HCT116 (cell line): ENCODE results near the gene WWOX. TPM values are rescaled to one million over a fixed set of nuclear protein-coding genes. Genes with fewer than 3 reads are reported as not detected.

Source experiments
- ATAC-seq: fragments of 200-7000 bp; cut with Tn5 transposase; 2 replicates; pipeline ENCODE4 v1.9.1; 2020; ENCODE audit warnings: mild to moderate bottlenecking, moderate library complexity
- BruUV-seq: library from RNA; stranded (reverse); fragments of 400-500 nt; replicated peaks from 2 replicates; lab custom pipeline; 2021; lab: Mats Ljungman, UMichigan
- CTCF ChIA-PET: fragments of 300-600 bp; sonication (Branson Sonifier 250); formaldehyde crosslinking; loops from one replicate; lab custom pipeline; 2021; ENCODE audit warnings: antibody characterized with exemption; lab: Charles Lee
- POLR2A ChIA-PET: fragments of 300-600, 350-600 bp; sonication (Branson Sonifier 250); formaldehyde crosslinking; loops from one replicate; lab custom pipeline; 2021; ENCODE audit warnings: antibody characterized with exemption; lab: Charles Lee
- RAD21 ChIA-PET, 2 experiments: fragments of 300-600 bp; sonication (Branson Sonifier 250); formaldehyde crosslinking; loops; one replicate each; lab custom pipeline; 2023; ENCODE audit warnings: low total read pairs in 2 of 2; ENCODE audit not compliant: uncharacterized antibody in 2 of 2, unreplicated experiment in 2 of 2, low non-redundant PET in 1 of 2; lab: Charles Lee
- DNase-seq: peaks from one replicate; pipeline ENCODE4 v3.0.0-alpha.2; 2010; ENCODE audit warnings: low read depth, low spot score
- H2AFZ ChIP-seq: fragments of 200-600 bp; shearing (Covaris generic), sonication (generic); 2 replicates; pipeline ENCODE4 v1.6.1; 2017; ENCODE audit warnings: low read depth, mixed run types, mixed read lengths, antibody characterized with exemption, low read length; ENCODE audit not compliant: poor library complexity, severe bottlenecking
- H3K27ac ChIP-seq: 2 replicates; pipeline ENCODE4 v1.5.1; 2012; ENCODE audit warnings: low read depth, low read length
- H3K27me3 ChIP-seq: fragments of 200-600 bp; sonication (generic); 2 replicates; pipeline ENCODE4 v1.6.1; 2016; ENCODE audit warnings: mixed run types, low read length, mixed read lengths; ENCODE audit not compliant: insufficient read depth
- H3K36me3 ChIP-seq, 2 experiments: fragments of 200-500 bp in 1 of 2; fragments of 200-600 bp in 1 of 2; sonication (Bioruptor generic) in 1 of 2; sonication (generic) in 1 of 2; 2 replicates each; pipeline versions ENCODE4 v1.5.1 to v1.6.1; 2014 to 2016; ENCODE audit warnings: low read length in 2 of 2, inconsistent platforms in 1 of 2, mixed read lengths in 1 of 2, mixed run types in 1 of 2; ENCODE audit not compliant: insufficient read depth in 2 of 2, control insufficient read depth in 1 of 2
- H3K4me1 ChIP-seq, 2 experiments: fragments of 200-600 bp in 1 of 2; sonication (generic) in 1 of 2; 2 replicates each; pipeline versions ENCODE4 v1.5.1 to v1.6.1; 2012 to 2017; ENCODE audit warnings: low read length in 2 of 2, inconsistent platforms in 1 of 2, mild to moderate bottlenecking in 1 of 2, mixed read lengths in 1 of 2, mixed run types in 1 of 2, moderate library complexity in 1 of 2; ENCODE audit not compliant: insufficient read depth in 2 of 2, control insufficient read depth in 1 of 2
- H3K4me2 ChIP-seq: fragments of 200-600 bp; sonication (generic); 2 replicates; pipeline ENCODE4 v1.6.1; 2017; ENCODE audit warnings: mixed run types, low read length, mixed read lengths
- H3K4me3 ChIP-seq, 2 experiments: fragments of 200-600 bp in 1 of 2; sonication (generic) in 1 of 2; replicated peaks in 1 of 2; 2 replicates each; pipeline ENCODE4 v1.5.1; 2011 to 2016; ENCODE audit warnings: low read length in 2 of 2, control low read depth in 1 of 2, low read depth in 1 of 2, mild to moderate bottlenecking in 1 of 2, mixed read lengths in 1 of 2, mixed run types in 1 of 2
- H3K79me2 ChIP-seq: fragments of 200-600 bp; sonication (generic); 2 replicates; pipeline ENCODE4 v1.6.1; 2017; ENCODE audit warnings: mild to moderate bottlenecking, mixed run types, low read length, moderate library complexity, mixed read lengths; ENCODE audit not compliant: insufficient read depth
- H3K9ac ChIP-seq: fragments of 200-600 bp; sonication (generic); 2 replicates; pipeline ENCODE4 v1.6.1; 2016; ENCODE audit warnings: low read length, mixed read lengths
- H3K9me2 ChIP-seq: fragments of 200-600 bp; sonication (generic), shearing (Covaris generic); 2 replicates; pipeline ENCODE4 v1.6.1; 2017; ENCODE audit warnings: mixed run types, mild to moderate bottlenecking, moderate library complexity; ENCODE audit not compliant: insufficient read depth
- H3K9me3 ChIP-seq, 2 experiments: fragments of 200-500 bp in 1 of 2; fragments of 200-600 bp in 1 of 2; sonication (Bioruptor generic) in 1 of 2; sonication (generic) in 1 of 2; 2 replicates each; pipeline ENCODE4 v1.6.1; 2014 to 2017; ENCODE audit warnings: low read length in 2 of 2, mixed read lengths in 2 of 2, inconsistent platforms in 1 of 2, low read depth in 1 of 2, mild to moderate bottlenecking in 1 of 2, mixed run types in 1 of 2, moderate library complexity in 1 of 2; ENCODE audit not compliant: control insufficient read depth in 1 of 2, insufficient read depth in 1 of 2
- H4K20me1 ChIP-seq: fragments of 200-600 bp; sonication (generic), shearing (Covaris generic); 2 replicates; pipeline ENCODE4 v1.6.1; 2017; ENCODE audit warnings: mixed run types, mild to moderate bottlenecking, moderate library complexity; ENCODE audit not compliant: insufficient read depth
- CBX3 ChIP-seq: IDR thresholded peaks from 2 replicates; pipeline ENCODE4 v1.6.1; 2012; ENCODE audit warnings: low read depth
- CEBPB ChIP-seq: IDR thresholded peaks from 2 replicates; pipeline ENCODE4 v1.6.1; 2012; ENCODE audit warnings: low read depth
- EGR1 ChIP-seq: IDR thresholded peaks from 2 replicates; pipeline ENCODE4 v1.6.1; 2012; ENCODE audit warnings: low read depth
- JUND ChIP-seq: IDR thresholded peaks from 2 replicates; pipeline ENCODE4 v1.6.1; 2012
- POLR2AphosphoS5 ChIP-seq: IDR thresholded peaks from 2 replicates; pipeline ENCODE4 v1.6.1; 2011; ENCODE audit warnings: mild to moderate bottlenecking, low read depth, low read length, moderate library complexity
- SIN3A ChIP-seq: IDR thresholded peaks from 2 replicates; pipeline ENCODE4 v1.6.1; 2012; ENCODE audit warnings: low read depth
- SP1 ChIP-seq: IDR thresholded peaks from 2 replicates; pipeline ENCODE4 v1.6.1; 2012; ENCODE audit warnings: low read depth
- SRF ChIP-seq: IDR thresholded peaks from 2 replicates; pipeline ENCODE4 v1.6.1; 2012; ENCODE audit warnings: low read depth
- TCF7L2 ChIP-seq: IDR thresholded peaks from 2 replicates; pipeline ENCODE4 v1.7.0; 2011; ENCODE audit warnings: borderline replicate concordance, inconsistent platforms; ENCODE audit not compliant: insufficient read depth, insufficient read length; ENCODE audit errors: extremely low read depth
- ZNF274 ChIP-seq: fragments of 200-500 bp; sonication (Bioruptor generic); IDR thresholded peaks from 2 replicates; pipeline ENCODE4 v1.6.1; 2014; ENCODE audit warnings: mild to moderate bottlenecking, low read depth, low read length, inconsistent platforms
- intact Hi-C: fragments of 100-400 bp; cut with micrococcal nuclease; formaldehyde crosslinking; loops from 2 replicates; pipeline ENCODE4 v1.10.0; 2022
- total RNA-seq: library from RNA; stranded (reverse); gene quantifications from one replicate; pipeline ENCODE4 v1.2.1, GENCODE V29; 2021; ENCODE audit not compliant: unreplicated experiment
- TF ChIP-seq, protein P1 (sequence below): IDR thresholded peaks from 2 replicates; pipeline ENCODE4 v1.6.1; 2012
- TF ChIP-seq, protein P2 (sequence below): IDR thresholded peaks from 2 replicates; pipeline ENCODE4 v1.6.1; 2012; ENCODE audit warnings: low read depth

WWOX gene
- total RNA-seq, 1 experiment from 2014 or later = 13.7 TPM

DNA sequence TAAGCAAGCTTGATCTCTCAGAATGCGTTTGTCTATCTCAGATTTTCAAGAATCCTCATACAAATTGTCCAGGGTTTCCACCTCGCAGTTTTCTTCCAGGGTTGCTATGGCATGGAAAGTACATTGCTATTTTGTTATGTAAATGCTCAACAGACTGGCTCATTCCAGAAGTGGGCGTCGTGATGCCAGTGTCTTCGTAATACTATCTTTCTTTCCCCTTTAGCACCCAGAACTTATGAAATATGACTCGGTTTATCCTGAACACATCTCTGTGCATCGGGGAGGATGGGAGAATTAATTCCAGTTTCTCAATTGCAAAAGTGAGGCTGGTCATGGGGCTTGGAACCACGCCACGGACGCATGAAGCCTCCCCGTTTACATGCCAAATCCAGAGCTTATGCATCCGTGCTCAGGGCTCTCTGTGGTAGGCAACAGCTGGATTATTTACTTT lies 405.0 kb downstream of the WWOX start:
- ChIA-PET RAD21 (no interaction called here), CTCF (no interaction called here), POLR2A (no interaction called here)
- Histone ChIP-seq H3K4me1 (no peaks in the 10 kb centered on the region), H3K4me2 (no peak overlapping the region), H3K9me2 (no peaks in the 10 kb centered on the region), H4K20me1 (no peaks in the 10 kb centered on the region), H3K4me3 (no peak overlapping the region), H3K9ac (no peak overlapping the region), H3K79me2 (no peaks in the 10 kb centered on the region), H2AFZ (no peak overlapping the region), H3K27me3 (no peaks in the 10 kb centered on the region), H3K36me3 (no peaks in the 10 kb centered on the region), H3K27ac (no peak overlapping the region), H3K9me3 (no peaks in the 10 kb centered on the region)
- DNase-seq = no peak
- no peak for TF ChIP-seq SP1
- TF ChIP-seq ZNF274 = no peak
- TF ChIP-seq, protein P1, sequence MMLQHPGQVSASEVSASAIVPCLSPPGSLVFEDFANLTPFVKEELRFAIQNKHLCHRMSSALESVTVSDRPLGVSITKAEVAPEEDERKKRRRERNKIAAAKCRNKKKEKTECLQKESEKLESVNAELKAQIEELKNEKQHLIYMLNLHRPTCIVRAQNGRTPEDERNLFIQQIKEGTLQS = no peak
- TF ChIP-seq SIN3A = no peak
- no peak for TF ChIP-seq SRF
- no peak for ATAC-seq
- intact Hi-C loops = no loop called here
- no TSS peak for BruUV-seq

DNA sequence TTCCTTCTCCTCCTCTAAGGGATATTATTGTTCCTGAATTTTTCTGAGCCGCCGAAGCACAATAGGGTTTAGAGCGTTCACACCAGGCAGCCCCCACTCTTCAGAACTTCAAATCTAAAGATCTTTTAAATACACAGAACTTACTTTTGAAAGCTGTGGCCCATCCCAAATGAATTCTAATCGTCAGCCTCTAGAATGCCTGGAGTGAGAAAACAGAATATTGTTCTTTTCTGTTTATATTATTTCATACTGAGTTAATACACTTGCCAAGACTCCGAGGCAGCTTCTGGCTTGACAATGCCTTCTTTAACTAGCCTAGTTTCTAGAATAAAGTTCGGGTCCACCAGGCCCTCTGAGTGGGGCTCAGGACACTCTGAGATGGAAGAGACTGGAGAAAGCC lies 405.6 kb downstream of the WWOX start:
- ChIA-PET RAD21 (no interaction called here), CTCF (no interaction called here), POLR2A (no interaction called here)
- no peak for TF ChIP-seq ZNF274
- TF ChIP-seq SIN3A = no peak
- no peak for TF ChIP-seq JUND
- no peak for TF ChIP-seq CBX3
- TF ChIP-seq SP1 = no peak
- TF ChIP-seq EGR1 = no peak
- TF ChIP-seq POLR2AphosphoS5 = no peak
- TF ChIP-seq, protein P1 = no peak
- TF ChIP-seq TCF7L2 = no peak
- TF ChIP-seq, protein P2, sequence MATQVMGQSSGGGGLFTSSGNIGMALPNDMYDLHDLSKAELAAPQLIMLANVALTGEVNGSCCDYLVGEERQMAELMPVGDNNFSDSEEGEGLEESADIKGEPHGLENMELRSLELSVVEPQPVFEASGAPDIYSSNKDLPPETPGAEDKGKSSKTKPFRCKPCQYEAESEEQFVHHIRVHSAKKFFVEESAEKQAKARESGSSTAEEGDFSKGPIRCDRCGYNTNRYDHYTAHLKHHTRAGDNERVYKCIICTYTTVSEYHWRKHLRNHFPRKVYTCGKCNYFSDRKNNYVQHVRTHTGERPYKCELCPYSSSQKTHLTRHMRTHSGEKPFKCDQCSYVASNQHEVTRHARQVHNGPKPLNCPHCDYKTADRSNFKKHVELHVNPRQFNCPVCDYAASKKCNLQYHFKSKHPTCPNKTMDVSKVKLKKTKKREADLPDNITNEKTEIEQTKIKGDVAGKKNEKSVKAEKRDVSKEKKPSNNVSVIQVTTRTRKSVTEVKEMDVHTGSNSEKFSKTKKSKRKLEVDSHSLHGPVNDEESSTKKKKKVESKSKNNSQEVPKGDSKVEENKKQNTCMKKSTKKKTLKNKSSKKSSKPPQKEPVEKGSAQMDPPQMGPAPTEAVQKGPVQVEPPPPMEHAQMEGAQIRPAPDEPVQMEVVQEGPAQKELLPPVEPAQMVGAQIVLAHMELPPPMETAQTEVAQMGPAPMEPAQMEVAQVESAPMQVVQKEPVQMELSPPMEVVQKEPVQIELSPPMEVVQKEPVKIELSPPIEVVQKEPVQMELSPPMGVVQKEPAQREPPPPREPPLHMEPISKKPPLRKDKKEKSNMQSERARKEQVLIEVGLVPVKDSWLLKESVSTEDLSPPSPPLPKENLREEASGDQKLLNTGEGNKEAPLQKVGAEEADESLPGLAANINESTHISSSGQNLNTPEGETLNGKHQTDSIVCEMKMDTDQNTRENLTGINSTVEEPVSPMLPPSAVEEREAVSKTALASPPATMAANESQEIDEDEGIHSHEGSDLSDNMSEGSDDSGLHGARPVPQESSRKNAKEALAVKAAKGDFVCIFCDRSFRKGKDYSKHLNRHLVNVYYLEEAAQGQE = no peak
- no peak for TF ChIP-seq CEBPB
- Histone ChIP-seq H3K4me3 (no peak overlapping the region), H3K9me3 (no peaks in the 10 kb centered on the region), H2AFZ (no peak overlapping the region), H3K79me2 (no peaks in the 10 kb centered on the region), H3K9me2 (no peaks in the 10 kb centered on the region), H3K27ac (no peak overlapping the region), H3K36me3 (no peaks in the 10 kb centered on the region), H3K4me1 (no peaks in the 10 kb centered on the region), H3K27me3 (no peaks in the 10 kb centered on the region), H3K9ac (no peak overlapping the region), H4K20me1 (no peaks in the 10 kb centered on the region), H3K4me2 (no peak overlapping the region)
- intact Hi-C loops = no loop called here
- DNase-seq (no peak), ATAC-seq (no peak)
- BruUV-seq = no TSS peak
